Type B pancreatic cell (in vitro differentiated cells): Measurements from ENCODE around the gene FHOD3. TPM values are rescaled to one million over a fixed set of nuclear protein-coding genes. Genes with fewer than 3 reads are reported as not detected.

Experiments
- DNase-seq: peaks from one replicate; pipeline ENCODE4 v3.0.0; 2021; ENCODE audit warnings: mixed read lengths; ENCODE audit not compliant: unreplicated experiment; ENCODE audit errors: extremely low spot score
- H3K27ac Mint-ChIP-seq: 2 replicates; pipeline ENCODE4 v1.8.0; 2021; ENCODE audit warnings: mild to moderate bottlenecking, mixed read lengths
- H3K27me3 Mint-ChIP-seq: 2 replicates; pipeline ENCODE4 v1.8.0; 2021; ENCODE audit warnings: mixed read lengths
- H3K36me3 Mint-ChIP-seq: 2 replicates; pipeline ENCODE4 v1.8.0; 2021; ENCODE audit warnings: mixed read lengths
- H3K4me1 Mint-ChIP-seq: one replicate; pipeline ENCODE4 v1.8.0; 2021; ENCODE audit warnings: mixed read lengths; ENCODE audit not compliant: unreplicated experiment
- H3K4me3 Mint-ChIP-seq: 2 replicates; pipeline ENCODE4 v1.8.0; 2021; ENCODE audit warnings: mild to moderate bottlenecking, mixed read lengths
- H3K9me3 Mint-ChIP-seq: 2 replicates; pipeline ENCODE4 v1.8.0; 2021; ENCODE audit warnings: mixed read lengths
- total RNA-seq: library from RNA; stranded (reverse); gene quantifications from 2 replicates; pipeline ENCODE4 v1.2.1, GENCODE V29; 2021; ENCODE audit warnings: low replicate concordance
- TF ChIP-seq, protein P1 (sequence below): fragments of 200-600 bp; sonication (generic); conservative IDR thresholded peaks from 2 replicates; pipeline ENCODE4 v1.5.0; 2021; ENCODE audit warnings: antibody characterized with exemption, mild to moderate bottlenecking

FHOD3 gene
- total RNA-seq, 1 donor from 2014 or later: 5.3 TPM

DNA sequence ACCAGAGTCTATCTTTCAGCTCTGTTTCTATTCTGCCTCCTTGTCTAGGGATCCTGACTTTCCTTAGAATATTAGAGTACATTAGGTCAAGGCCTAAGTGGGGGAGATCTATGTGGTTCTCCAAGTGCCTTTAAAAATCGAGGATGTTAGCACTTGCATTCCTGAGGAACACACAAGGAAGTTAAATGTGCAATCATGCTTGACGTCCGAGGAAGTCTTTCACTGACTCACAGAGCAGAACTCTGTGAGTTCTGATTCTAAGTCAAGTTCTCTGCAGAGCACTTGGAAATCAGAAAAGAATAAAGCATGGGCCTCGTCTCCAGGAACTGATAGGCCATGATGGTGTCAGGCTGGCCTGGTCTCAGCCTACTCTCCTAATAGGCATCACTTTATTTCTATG lies 17.2 kb downstream of the FHOD3 start:
- TF ChIP-seq, protein P1, sequence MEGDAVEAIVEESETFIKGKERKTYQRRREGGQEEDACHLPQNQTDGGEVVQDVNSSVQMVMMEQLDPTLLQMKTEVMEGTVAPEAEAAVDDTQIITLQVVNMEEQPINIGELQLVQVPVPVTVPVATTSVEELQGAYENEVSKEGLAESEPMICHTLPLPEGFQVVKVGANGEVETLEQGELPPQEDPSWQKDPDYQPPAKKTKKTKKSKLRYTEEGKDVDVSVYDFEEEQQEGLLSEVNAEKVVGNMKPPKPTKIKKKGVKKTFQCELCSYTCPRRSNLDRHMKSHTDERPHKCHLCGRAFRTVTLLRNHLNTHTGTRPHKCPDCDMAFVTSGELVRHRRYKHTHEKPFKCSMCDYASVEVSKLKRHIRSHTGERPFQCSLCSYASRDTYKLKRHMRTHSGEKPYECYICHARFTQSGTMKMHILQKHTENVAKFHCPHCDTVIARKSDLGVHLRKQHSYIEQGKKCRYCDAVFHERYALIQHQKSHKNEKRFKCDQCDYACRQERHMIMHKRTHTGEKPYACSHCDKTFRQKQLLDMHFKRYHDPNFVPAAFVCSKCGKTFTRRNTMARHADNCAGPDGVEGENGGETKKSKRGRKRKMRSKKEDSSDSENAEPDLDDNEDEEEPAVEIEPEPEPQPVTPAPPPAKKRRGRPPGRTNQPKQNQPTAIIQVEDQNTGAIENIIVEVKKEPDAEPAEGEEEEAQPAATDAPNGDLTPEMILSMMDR: no peak
- H3K36me3 Mint-ChIP-seq: no peaks in the 10 kb centered on the region
- H3K4me3 Mint-ChIP-seq: no peak overlapping the region
- peak; percentile 10 for DNase-seq
- H3K9me3 Mint-ChIP-seq: no peaks in the 10 kb centered on the region
- no peak overlapping the region for H3K27ac Mint-ChIP-seq
- H3K4me1 Mint-ChIP-seq: no peaks in the 10 kb centered on the region
- H3K27me3 Mint-ChIP-seq: no peaks in the 10 kb centered on the region

DNA sequence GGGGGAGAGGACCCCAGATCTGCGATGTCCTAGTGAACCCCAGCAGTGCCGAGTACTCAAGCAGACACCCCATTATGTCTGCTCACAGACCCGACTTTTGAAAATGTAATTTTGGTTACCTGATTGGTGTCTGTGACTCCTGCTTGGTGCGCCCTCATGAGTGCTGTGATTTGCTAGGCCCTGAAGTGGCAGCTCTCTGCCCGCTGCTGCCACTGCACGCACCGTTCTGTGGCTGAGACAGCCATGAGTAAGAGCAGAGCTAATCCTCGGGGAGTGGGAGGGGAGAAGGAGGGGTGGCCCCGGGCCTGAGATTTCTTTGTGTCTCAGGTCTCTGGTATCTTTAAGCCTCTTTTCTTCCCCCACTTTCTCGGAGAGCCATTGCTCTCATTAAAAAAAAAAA lies 18.2 kb downstream of the FHOD3 start:
- no peaks in the 10 kb centered on the region for H3K36me3 Mint-ChIP-seq
- peak; percentile 42 for DNase-seq
- H3K4me1 Mint-ChIP-seq: no peaks in the 10 kb centered on the region
- no peak overlapping the region for H3K4me3 Mint-ChIP-seq
- H3K27me3 Mint-ChIP-seq: no peaks in the 10 kb centered on the region
- no peaks in the 10 kb centered on the region for H3K9me3 Mint-ChIP-seq
- no peak overlapping the region for H3K27ac Mint-ChIP-seq
- TF ChIP-seq, protein P1: no peak

DNA sequence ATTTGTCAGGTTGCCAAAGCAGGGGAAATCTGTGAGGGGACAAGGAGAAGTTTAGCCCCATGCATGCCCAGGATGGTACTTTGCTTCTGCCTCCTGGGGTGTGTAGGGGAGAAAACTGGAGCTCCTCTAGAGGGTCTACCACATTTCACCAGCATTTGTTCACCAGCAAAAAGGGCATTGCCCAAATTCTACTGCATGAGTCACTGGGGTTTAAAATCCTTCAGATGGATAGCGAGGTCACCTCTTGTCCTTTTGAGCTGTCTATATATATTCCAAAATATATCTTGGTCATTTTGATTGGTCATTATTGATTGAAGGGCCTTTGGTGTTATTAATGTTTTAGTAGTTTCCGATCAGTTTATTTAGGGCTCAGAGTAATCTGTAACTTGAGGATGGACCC lies 18.7 kb downstream of the FHOD3 start:
- Mint-ChIP-seq H3K9me3 (no peaks in the 10 kb centered on the region), H3K36me3 (no peaks in the 10 kb centered on the region), H3K27me3 (no peaks in the 10 kb centered on the region), H3K27ac (no peak overlapping the region), H3K4me3 (no peak overlapping the region), H3K4me1 (no peaks in the 10 kb centered on the region)
- DNase-seq: no peak
- TF ChIP-seq, protein P1: no peak

- TF ChIP-seq, protein P1: no peak
- no peaks in the 10 kb centered on the region for H3K36me3 Mint-ChIP-seq
- H3K27me3 Mint-ChIP-seq: peaks cover 3% of the 10 kb centered on the region
- H3K4me1 Mint-ChIP-seq: no peaks in the 10 kb centered on the region
- no peaks in the 10 kb centered on the region for H3K9me3 Mint-ChIP-seq
- H3K27ac Mint-ChIP-seq: no peak overlapping the region
- H3K4me3 Mint-ChIP-seq: no peak overlapping the region
- DNase-seq: peak; percentile 44
These were observed 24.3 kb downstream of the FHOD3 start for GRCh38 chr18:36321658-36322407.

DNA sequence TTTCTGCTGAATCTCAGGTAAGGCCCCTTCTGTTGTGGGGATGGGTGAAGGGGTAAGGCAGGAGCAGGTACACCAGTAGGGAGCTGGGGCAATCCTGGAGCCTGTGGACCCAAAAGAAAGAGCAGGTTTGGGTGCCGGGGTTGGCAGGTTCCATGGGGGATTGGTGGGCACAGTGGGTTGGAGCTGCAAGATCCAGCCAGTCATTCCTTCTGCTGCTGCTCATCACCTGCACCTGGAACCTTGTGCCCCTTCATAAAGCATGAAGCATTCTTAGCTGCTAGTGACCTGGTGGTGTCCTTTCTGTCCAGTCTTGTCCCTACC lies 24.9 kb downstream of the FHOD3 start:
- TF ChIP-seq, protein P1: no peak
- Mint-ChIP-seq H3K4me1 (no peaks in the 10 kb centered on the region), H3K9me3 (no peaks in the 10 kb centered on the region), H3K36me3 (no peaks in the 10 kb centered on the region), H3K27ac (no peak overlapping the region), H3K4me3 (no peak overlapping the region), H3K27me3 (peaks cover 3% of the 10 kb centered on the region)
- DNase-seq: peak; percentile 13

DNA sequence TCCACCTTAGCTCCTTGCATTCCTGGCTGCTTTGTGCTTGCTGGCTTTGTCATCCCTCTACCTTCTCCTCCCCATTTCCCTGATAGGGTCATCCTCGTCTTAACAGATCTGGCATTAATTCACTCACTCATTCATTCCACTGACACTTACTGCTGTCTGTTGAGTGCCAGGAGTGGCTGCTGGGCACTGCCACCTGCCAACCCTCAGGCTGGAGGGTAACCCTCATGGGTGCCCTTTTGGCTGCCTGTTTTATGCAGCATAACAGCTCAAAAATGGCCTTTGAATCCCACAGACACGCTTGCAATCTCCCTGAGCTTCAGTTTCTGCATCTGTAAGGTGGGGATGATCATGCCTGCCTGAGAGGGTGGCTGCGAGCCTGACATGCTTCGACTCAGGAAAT lies 25.2 kb downstream of the FHOD3 start:
- Mint-ChIP-seq H3K4me3 (no peak overlapping the region), H3K36me3 (no peaks in the 10 kb centered on the region), H3K9me3 (no peaks in the 10 kb centered on the region), H3K27ac (no peak overlapping the region), H3K27me3 (peaks cover 3% of the 10 kb centered on the region), H3K4me1 (no peaks in the 10 kb centered on the region)
- no peak for DNase-seq
- TF ChIP-seq, protein P1: no peak
